ENCODE results near the gene SLC35B3.
"Not testable (repeated sequence)": the region's sequence is repeated elsewhere in the genome, so short reads cannot be mapped to it uniquely, and the experiment has no call there.

The SLC35B3 gene

GRCh38 chr6:8435093-8435844, at the start of gene SLC35B3:
TSS of gene SLC35B3 (minus strand) at chr6:8435545.
- FAIRE-seq: no peak

DNA sequence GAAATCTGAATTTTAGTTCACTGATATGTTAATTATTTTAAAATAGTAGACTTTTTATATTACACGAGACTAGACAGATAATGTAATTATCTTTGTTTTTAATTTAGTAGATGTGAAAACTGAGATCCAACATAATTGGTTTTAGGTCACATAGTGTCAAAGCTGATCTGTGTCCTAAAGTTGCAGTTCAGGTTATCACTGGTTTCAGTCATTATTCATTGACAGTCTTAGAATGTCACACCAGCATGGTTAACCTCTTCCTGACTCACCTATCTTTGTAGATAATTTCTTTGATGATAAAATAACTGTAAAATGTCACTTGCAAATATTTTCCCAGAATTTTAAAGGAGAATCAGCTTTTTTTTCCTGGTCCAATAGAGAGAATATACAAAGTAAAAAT, 48.3 kb upstream of the SLC35B3 start:
- no peak for FAIRE-seq

- no peak for FAIRE-seq
Measured at GRCh38 chr6:8481727-8482126, 46.4 kb upstream of the SLC35B3 start.

DNA sequence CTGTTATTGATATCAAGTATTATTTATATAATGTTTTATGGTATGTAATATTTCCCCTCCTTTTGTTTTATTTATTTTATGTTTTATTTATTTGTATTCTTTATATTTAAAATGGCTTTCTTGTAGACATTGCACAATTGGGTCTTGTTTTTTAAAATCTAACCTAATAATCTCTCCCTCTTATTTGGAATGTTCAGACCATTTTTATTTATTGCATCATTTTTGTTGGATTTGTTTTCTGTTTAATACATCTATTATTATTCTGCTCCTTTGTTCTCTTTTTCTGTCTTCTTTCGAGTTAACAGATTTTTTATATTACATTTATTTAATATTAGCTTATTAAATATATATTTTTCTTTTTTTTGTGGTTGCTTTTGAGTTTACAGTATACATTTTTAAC, 43.1 kb upstream of the SLC35B3 start:
- no peak for FAIRE-seq

- FAIRE-seq: no peak
Measured at GRCh38 chr6:8476656-8477055, 41.3 kb upstream of the SLC35B3 start.

DNA sequence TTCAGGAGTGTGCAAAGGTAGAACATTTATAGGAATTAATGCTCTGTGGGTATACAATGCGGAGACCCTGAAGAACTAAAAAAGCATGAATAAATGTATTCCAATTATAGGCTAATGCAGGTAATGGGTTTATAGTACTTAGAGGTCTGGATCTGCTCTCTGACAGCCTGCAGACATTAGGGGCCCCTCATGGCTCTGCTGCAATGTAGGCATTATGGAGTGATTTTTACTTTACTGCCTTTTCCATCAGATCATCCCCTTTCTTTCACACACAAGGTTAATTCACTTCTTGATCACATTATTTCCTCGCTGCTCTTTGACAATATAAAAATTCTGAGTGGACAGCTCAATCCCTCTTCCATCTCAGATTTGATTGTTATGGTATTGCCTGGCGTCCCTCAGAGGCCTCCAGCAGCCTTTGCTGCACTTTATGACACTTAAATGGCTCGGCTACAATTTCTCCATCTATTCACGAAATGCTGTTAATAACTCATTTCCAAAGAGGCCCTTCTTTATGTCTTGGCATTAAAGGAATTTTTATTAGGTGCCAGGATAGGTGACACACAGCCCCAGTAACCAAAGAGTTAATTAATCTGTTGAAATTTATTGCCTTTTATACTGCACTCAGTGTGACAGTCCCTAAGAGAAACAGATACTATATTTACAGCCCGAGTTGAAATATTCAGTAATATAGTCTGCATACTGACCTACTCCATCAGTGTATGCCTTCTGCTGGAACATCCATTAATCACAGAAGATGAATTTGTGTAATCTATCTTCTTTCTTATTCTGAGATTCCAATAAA, 33.4 kb upstream of the SLC35B3 start:
- FAIRE-seq: no peak

DNA sequence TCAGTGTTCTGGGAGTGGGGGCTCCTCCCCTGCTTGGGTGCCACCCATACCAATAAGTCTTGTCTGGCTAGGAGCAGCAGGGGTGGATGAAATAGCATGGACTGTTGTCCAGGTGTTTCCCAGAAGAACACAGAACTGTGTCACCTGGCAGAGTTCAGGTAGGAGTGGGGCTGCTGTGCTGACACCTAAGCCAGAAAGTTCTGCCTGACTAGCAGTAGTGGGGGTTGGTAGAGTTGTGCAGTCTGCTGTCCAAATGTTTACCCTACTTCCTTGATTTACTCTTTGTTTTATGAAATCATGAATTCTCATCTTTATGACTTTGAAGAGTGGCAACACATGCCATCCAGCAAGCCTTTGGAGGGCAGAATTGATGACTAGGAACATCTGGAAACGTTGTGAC, 27.3 kb upstream of the SLC35B3 start:
- FAIRE-seq: no peak

DNA sequence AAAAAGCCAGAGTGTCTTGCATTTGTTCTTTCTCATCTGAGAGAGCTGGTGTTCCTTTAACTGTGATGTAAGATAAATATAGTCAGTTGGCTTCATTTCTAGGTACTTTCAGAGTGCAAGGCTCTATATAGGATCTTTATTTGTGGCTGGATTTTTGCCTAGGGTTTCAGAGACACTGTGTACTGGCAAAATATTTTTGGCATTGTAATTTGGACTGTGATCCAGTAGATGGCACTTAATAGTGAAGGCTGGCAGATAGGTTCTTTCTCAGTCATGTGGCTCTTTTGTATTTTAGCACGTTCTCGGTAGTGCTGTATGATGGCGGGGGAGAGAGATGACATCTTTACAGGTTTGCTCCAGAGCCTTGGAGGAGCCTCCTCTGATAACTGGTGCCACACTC, 26.8 kb upstream of the SLC35B3 start:
- FAIRE-seq: no peak

DNA sequence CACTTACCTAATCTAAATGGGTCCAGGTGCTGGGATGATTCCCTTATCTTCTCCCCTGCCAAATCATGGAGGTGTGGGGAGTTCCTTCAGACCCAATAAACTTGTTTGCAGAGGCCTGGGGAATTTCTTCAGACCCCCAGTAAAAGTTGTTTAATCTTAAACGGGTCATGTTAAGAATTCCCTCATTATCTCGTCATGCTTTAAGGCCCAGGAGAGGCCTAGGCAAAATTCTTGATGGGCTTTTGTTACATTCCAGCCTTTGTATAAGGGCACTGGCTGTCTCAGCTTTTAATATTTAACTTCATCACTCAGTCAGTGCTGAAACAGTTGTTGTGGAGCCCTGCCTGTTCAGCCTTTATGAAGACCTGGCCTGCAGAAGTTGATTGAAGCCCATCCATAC, 11.0 kb upstream of the SLC35B3 start:
- FAIRE-seq: no peak

DNA sequence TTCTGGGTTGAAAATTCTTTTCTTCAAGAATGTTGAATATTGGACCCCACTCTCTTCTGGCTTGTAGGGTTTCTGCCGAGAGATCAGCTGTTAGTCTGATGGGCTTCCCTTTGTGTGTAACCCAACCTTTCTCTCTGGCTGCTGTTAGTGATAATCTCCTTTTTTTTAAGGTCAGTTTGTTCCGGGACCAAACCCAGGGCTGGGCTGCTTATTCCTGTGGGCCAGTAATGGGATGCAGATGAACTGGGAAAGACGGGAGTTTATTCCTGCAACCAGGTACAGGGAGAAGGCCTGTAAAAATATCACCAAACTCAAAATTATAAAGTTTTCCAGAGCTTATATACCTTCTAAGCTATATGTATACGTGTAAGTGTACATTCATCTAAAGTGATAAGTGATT, 10.6 kb upstream of the SLC35B3 start:
- FAIRE-seq: not testable (repeated sequence)

- no peak for FAIRE-seq
Measured at GRCh38 chr6:8442150-8442549, 6.8 kb upstream of the SLC35B3 start.

GRCh38 chr6:8441452-8441851, 6.1 kb upstream of the SLC35B3 start:
- no peak for FAIRE-seq

DNA sequence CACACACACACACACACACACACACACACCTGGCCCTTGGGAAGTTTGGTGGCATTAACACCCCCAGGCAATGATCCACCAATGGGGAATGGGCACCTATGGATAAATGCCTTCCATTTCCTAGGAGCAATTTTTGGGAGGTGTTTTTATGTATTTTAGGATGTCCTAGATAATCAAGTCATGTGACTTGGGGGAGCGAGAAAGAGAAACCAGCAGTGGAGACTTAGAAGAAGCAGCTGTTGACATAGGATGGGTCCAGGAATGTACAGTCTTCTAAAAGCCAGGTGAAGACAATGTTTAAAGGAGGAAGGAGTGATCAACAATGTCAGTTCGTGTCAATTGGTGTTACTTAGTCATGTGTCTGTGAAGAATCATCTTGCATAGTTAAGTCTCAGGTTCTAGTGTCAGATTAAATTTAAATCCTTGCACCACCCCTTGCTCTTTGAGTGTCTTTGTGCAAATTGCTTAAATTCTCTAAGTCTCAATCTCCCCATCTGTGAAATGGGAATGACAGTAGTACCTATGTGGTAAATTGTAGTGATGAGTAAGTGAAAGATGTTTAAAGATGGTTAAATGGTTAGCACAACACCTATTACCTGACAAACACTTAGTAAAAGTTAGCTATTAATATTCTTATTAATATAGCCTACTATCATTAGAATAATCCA, 4.4 kb upstream of the SLC35B3 start:
- no peak for FAIRE-seq

DNA sequence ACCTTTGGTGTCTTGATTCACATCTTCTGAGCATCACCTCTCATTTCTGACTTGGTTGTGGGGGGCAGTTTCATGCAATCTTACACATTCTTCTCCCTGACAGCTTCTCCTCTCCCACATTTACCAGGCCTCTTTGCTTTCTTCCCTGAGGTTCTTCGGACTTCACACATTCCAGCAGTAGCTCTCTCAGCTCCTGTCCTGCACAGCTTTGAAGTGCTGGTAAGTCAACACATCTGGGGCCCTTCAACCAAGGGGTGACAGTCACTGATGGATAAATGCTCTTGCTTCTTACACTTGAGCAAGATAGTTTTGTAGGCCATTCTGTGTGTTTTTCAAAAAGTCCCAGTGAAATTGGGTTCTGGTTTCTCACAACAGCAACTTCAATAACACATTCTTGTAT, 2.5 kb upstream of the SLC35B3 start:
- FAIRE-seq: no peak

GRCh38 chr6:8436966-8437365, 1.6 kb upstream of the SLC35B3 start:
- FAIRE-seq: no peak

DNA sequence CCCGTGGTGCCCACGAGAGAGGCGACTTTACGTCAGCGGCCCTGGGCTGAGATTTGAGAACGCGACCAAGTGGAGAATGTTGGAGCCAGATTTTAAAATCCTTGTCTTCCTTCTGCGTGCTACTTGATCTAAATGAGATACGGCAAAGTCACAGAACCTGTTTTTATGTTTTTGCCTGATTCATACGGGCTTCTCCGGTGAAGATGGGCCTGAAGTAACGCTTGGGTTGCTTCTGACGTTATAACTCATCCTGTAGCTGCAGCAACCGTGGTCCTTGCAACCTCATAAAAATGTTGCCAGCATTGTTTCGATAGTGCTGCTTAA, 462 bp upstream of the SLC35B3 start:
- FAIRE-seq: no peak

DNA sequence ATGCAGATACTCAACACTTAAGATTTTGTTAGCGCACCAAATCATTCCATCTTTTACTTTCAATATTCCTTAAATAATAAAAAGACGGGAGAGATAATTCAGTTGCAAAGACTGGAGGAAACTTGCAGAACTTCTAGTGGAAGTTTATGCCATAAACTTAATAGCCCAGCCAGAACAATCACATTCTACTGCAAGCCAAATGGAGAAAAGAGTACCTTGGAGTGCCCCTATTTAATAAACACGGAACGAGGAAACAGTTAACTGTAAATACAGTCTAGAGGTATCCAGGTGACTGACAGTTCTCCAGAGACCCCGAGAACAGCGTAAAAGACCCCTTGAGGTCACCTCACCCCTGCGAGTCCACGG, 635 bp downstream of the SLC35B3 start:
- FAIRE-seq: no peak

- no peak for FAIRE-seq
Measured at GRCh38 chr6:8432614-8433013, 2.7 kb downstream of the SLC35B3 start.

- FAIRE-seq: no peak
Measured at GRCh38 chr6:8429821-8430220, 5.5 kb downstream of the SLC35B3 start.

DNA sequence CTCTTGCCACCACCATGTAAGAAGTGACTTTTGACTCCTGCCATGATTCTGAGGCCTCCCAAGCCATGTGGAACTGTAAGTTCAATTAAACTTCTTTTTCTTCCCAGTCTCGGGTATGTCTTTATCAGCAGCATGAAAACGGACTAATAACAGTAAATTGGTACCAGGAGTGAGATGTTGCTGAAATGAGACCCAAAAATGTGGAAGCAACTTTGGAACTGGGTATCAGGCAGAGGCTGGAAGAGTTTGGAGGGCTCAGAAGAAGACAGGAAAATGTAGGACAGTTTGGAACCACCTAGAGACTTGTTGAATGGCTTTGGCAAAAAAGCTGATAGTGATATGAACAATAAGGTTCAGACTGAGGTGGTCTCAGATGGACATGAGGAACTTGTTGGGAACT, 8.8 kb downstream of the SLC35B3 start:
- not testable (repeated sequence) for FAIRE-seq

DNA sequence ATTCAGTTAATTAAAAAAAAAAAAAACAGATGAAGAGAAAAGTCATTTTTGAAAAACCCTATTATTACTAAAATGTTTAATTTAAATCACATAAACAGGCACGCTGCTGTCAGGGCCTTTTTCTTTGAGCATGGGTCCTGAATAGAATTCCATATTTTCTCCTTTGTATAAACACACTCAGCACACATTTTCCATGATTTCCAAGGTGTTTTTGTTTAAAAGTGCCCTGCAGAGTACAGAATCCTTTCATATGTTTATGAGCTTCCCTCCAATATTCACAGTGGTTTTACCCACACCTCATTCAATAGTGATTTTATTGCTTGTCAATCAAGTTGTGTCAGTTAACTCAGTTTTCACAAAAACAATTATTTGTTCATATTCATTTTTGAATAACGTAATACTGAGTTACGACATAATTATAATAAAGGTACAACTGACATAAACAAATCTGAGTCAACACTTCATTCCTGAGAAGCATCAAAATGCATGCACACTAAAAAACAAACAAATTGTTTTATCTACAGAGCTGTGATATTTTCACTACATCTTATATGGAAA, 15.2 kb downstream of the SLC35B3 start:
- no peak for FAIRE-seq

DNA sequence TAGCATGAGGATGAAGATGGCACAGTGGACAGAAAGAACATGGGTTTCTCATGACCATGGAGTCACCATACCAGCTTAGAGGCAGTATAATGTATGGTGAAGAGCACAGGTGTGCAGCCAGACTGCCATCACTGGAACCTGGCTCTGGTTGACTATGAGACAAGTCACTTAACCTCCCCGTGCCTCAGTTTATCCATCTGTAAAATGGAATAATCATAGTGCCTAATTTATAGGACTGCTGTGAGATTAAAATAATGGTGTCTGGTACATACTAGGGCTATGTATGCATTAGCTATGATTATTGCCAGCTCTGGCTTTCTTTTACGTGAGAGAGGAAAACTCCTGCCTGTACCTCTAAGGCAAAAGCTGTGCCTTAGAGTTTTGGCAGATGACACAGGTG, 19.4 kb downstream of the SLC35B3 start:
- FAIRE-seq: no peak

- FAIRE-seq: no peak
Measured at GRCh38 chr6:8415280-8415679, 20.1 kb downstream of the SLC35B3 start.

- FAIRE-seq: no peak
Measured at GRCh38 chr6:8414844-8415243, 20.5 kb downstream of the SLC35B3 start.
